GM18870 (cell line): ENCODE results near the gene ALOX12B.
"Not testable (repeated sequence)": the region's sequence is repeated elsewhere in the genome, so short reads cannot be mapped to it uniquely, and the experiment has no call there.

Source experiments
- ATAC-seq: cut with Tn5 transposase; IDR thresholded peaks from one replicate; pipeline ENCODE4 v1.9.1; 2021; ENCODE audit warnings: moderate library complexity; ENCODE audit not compliant: unreplicated experiment

The ALOX12B gene

GRCh38 chr17:8046929-8047768 is 40.4 kb downstream of the ALOX12B start:
- no peak for ATAC-seq

DNA sequence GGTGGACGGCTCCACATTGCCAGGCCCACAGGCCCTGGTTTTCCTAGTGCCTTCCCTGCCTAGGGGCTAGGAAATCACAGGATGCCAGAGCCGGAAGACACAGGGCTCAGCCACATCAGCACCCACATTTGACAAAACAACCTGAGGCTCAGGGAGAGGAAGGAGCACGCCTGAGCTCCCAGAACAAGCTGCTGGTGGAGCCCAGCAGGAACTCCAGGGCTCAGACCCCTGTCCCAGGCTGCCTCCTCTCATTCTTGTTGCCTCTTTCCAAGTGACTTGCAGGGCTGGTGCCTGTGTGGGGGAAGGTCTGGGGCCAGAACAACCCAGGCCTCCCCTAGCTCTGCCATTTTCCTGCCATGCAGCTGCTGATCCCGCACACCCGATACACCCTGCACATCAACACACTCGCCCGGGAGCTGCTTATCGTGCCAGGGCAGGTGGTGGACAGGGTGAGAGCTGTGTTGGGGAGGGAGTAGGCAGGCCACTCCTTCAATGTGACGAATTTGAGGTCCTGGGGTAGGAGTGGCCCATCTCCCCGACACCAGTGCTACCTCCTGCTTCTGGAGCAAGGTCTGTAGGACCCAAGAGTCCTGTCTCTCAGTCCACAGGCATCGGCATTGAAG is 41.1 kb downstream of the ALOX12B start:
- no peak for ATAC-seq

GRCh38 chr17:8044819-8045810 is 42.4 kb downstream of the ALOX12B start:
- no peak for ATAC-seq

DNA sequence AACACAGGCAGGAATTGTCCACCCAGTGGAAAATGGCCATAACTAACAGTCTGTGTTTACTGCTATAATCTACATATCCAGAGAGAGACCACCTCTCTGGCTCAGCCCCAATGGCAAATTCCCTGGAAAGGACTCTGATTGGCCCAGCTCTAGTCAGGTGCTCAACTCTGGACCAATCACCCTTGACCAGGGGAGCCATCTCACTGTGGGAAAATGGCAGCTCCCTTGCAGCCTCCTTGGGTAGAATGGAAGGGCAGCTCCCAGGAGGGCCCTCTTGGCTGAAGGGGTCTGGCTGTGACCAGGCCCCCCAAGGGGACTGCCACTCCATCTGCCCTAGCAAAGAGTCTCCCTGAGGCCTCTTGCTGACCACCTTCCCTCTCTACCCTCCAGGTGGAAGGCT is 45.5 kb downstream of the ALOX12B start:
- ATAC-seq, result no peak

DNA sequence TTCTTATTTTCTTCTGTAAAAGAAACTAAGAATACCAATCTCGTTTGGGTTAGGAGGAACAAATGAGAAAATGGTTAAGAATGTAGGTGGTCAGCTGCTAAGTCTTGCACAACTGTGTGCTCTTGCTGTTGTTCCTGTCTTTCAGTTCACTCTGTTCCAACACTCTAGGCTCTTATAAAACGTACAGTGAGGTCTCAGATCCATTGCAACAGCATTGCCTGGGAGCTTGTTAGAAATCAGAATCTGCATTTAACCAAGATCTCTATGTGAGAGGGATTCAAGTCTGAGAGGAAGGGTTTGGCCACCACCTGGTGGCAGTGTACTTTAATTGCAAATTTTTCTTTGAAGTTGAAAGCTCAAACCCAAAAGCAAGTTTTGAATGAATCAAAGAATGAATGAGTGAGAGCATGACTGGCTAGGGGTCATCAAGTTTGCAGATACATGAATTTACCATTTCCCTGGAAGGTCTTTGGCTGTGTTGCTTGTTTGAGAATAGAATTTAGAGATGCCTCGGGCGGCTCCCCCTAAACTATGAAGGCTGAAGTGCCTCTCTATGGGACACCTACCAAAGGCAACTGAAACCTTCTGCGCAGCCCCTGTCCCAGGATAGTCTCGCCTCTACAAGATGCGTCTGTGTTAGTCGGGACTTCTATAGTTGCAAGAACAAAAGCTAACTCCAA is 46.1 kb downstream of the ALOX12B start:
- no peak for ATAC-seq

- ATAC-seq, result no peak
Observed at GRCh38 chr17:8039611-8040168, 47.8 kb downstream of the ALOX12B start.

GRCh38 chr17:8038954-8039610 is 48.4 kb downstream of the ALOX12B start, which contains the start of gene ALOX15B:
ALOX15B (plus strand) TSS chr17:8039059; CDS start chr17:8039156, 97 bp downstream.
- ATAC-seq, result no peak

DNA sequence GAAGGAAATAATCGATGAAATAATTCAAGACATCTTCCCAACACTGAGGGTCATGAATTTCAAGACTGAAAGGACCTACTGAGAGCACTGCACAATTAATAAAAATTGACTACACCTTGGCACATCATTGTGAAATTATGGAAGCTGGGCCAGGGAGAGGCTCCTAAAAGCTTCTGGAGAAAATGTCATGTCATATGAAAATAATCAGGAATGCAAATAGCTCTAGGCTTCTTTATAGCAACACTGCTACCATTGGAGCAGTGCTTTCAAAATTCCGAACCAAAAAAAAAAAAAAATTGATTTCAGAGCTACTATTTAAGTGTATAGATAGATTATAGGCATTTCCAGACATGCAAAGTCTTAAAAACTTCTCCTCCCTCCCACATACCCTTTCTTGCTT is 55.1 kb downstream of the ALOX12B start:
- no peak for ATAC-seq

- ATAC-seq, result no peak
Observed at GRCh38 chr17:8031950-8032349, 55.6 kb downstream of the ALOX12B start.

DNA sequence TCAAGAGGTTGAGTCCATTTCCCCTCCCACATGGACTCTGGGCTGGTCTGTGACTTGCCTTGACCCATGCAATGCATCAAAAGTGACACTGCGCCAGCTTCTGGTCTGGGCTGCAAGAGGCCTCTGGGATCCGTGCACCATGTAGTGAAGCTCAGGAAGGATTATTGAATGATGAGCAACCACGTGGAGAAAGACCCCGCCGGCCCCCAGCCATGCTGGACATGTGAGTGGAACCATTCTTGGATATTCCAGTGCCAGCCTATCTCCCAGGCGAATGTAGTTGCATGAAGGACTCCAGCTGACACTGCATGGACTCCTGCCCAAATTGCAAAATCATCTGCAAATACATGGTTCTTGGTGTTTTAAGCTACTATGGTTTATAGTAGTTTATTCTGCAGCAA is 56.3 kb downstream of the ALOX12B start:
- ATAC-seq, result no peak

- ATAC-seq, result no peak
Observed at GRCh38 chr17:8029121-8029520, 58.4 kb downstream of the ALOX12B start.

GRCh38 chr17:8025176-8025911 is 62.2 kb downstream of the ALOX12B start:
- no peak for ATAC-seq

- not testable (repeated sequence) for ATAC-seq
Observed at GRCh38 chr17:8024161-8024560, 63.4 kb downstream of the ALOX12B start.
